22Rv1 (cell line): ENCODE measurements around the gene CFAP70.

ENCODE experiments used
- H3K27ac ChIP-seq: fragments of 450-650 bp; 2 replicates; pipeline ENCODE4 v1.5.1; 2017
- ZFX ChIP-seq: fragments of 450-650 bp; IDR thresholded peaks from 2 replicates; pipeline ENCODE4 v1.6.1; 2017; ENCODE audit warnings: antibody characterized with exemption, borderline replicate concordance
- TF ChIP-seq, protein P1 (sequence below): fragments of 450-650 bp; IDR thresholded peaks from 2 replicates; pipeline ENCODE4 v1.5.1; 2017; ENCODE audit warnings: mild to moderate bottlenecking

The CFAP70 gene

DNA sequence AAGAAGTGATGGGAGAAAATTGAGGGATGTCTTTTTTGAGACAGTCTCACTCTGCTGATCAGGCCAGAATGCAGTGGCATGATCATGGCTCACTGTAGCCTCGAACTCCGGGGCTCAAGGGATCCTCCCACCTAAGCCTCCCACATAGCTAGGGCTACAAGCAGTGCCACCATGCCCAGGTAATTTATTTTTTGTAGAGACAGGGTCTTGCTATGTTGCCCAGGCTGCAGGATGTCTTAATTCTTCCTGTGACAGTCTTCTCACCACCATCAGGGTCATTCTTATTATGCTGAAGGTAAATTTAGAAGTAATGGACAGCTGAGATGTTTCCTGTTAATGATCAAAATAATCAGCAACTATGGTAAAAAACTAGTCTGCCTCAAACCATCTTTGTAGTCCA, 118.8 kb downstream of the CFAP70 start:
- no peak for TF ChIP-seq ZFX
- TF ChIP-seq, protein P1, sequence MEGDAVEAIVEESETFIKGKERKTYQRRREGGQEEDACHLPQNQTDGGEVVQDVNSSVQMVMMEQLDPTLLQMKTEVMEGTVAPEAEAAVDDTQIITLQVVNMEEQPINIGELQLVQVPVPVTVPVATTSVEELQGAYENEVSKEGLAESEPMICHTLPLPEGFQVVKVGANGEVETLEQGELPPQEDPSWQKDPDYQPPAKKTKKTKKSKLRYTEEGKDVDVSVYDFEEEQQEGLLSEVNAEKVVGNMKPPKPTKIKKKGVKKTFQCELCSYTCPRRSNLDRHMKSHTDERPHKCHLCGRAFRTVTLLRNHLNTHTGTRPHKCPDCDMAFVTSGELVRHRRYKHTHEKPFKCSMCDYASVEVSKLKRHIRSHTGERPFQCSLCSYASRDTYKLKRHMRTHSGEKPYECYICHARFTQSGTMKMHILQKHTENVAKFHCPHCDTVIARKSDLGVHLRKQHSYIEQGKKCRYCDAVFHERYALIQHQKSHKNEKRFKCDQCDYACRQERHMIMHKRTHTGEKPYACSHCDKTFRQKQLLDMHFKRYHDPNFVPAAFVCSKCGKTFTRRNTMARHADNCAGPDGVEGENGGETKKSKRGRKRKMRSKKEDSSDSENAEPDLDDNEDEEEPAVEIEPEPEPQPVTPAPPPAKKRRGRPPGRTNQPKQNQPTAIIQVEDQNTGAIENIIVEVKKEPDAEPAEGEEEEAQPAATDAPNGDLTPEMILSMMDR = no peak
- no peak overlapping the region for H3K27ac ChIP-seq

DNA sequence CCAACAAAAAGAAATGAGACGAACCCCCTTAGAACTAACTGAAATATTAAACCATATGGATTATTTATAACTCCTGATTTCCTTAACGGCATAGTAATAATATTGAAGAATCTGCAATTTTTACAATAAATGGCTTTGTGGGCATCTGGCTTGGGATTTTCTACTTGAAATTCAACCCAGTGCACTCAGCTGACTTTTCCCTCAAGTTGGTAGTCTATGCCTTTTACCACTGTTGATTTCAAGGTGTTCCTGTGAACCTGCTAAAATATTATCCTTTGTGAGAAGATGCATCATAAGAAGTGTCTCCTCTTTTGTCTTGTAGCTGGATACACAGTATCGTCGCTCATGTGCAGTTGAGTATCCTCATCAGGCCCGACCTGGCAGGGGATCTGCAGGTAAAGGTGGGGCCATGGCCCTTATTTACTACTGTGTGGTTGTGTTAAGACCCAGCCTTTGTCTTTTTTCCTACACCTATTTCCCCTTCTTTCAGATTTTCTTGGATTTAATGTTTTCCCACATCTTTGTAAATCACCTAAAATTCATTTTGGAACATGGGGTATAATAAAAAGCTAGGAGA, 119.6 kb downstream of the CFAP70 start:
- no peak overlapping the region for H3K27ac ChIP-seq
- TF ChIP-seq ZFX = no peak
- TF ChIP-seq, protein P1 = no peak

DNA sequence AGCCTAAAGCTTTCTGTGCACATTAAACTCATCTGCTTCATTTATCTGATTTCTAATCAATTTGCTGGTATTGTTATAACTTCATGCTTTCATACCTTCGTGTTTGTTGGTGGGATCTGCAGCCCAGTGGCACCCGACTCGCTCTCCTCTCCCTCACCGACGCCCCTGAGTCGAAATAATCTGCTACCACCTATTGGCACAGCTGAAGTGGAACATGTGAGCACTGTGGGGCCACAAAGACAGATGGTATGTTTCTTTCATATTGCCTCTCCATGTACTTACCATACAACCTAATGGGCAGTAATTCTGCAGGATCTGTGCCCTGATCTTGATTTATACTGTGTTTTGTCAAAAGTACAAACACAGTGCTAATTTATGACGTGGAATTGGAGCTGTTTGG, 124.0 kb downstream of the CFAP70 start:
- TF ChIP-seq, protein P1 = no peak
- TF ChIP-seq ZFX = no peak
- no peak overlapping the region for H3K27ac ChIP-seq

DNA sequence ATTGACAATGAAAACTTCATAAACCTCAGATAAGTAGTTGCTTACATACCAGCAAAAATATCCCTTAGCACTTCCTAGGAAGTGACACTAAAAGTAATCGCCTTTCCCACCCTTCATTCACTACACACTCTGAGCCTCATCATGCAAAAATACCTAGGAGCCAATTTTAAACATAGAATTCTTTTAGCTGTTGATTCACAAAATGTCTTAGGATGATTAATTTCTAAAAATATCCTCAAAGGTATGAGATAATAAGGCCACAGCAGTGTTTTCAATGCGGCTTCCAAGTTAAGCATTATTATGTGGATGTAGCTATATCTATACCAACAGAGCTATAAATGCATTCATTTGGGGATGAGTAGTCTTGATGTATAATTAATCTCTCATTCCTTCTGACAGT, 124.8 kb downstream of the CFAP70 start:
- TF ChIP-seq ZFX = no peak
- TF ChIP-seq, protein P1 = no peak
- no peak overlapping the region for H3K27ac ChIP-seq

DNA sequence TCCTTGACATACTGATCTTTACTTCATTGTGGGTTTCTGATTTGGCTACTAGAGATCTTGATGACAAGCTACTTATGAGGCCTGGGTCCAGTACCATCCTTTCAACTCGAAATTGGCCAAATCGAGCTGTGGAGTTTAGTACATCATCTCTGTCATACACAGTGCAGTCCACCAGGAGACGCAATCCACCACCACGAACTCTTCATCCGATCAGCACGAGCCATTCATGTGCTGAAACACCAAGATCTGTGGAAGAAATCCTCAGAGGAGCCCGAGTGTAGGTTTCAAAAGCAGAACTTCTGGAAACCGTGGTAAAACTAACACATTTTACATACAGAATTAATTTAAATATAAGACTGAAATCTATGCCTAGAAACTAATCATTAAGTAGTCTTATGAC, 125.8 kb downstream of the CFAP70 start:
- TF ChIP-seq, protein P1 = 0 out of 2 replicates have a peak, but pooled peaks have one; percentile 23
- TF ChIP-seq ZFX = no peak
- H3K27ac ChIP-seq = no peak overlapping the region

DNA sequence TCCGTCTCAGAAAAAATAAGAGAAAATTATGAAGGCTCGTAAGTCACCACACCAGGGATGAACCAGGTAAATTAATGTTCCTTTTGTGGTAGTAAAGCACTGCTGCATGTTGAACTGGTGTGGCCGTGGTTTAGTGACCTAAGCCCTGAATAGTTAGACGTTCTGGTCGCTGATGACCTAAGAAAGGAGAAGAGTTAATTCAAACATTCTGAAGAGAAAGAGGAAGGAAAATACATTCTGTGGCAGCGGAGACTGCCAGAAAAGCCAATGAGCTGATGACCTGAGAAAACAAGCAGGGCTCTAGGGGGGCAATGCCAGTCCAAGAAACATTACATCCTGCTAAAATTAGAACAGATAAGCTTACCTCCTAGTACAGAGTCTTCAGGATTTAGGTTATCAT, 129.1 kb downstream of the CFAP70 start:
- TF ChIP-seq, protein P1 = no peak
- no peak for TF ChIP-seq ZFX

DNA sequence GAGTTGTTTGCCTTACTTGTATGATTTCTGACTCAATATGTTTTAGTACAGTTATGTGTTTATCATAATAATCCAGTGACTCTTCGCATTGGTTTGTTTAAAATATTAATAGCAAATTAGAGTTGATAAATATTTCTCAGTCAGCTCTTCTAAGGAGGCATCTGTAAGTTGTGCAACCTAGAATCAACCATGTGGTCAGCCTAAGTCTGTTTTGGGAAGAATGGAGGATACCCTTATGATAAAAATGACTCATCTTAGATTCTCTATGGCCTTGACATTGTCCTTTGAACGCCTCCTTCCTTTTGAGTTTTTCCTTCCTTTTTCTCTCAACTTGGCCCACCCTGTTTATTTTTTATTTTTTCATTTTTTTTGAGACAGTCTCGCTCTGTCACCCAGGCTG, 130.4 kb downstream of the CFAP70 start:
- TF ChIP-seq ZFX = no peak
- TF ChIP-seq, protein P1 = no peak
- no peak overlapping the region for H3K27ac ChIP-seq

More for the DNA sequence above, 129.1 kb downstream of the CFAP70 start:
- H3K27ac ChIP-seq = no peak overlapping the region
